Liver (tissue), 3 donors: ENCODE measurements around the gene PAPPA.

Source experiments
- CTCF ChIP-seq: fragments of 150-350 bp; IDR thresholded peaks from 2 replicates; pipeline ENCODE4 v1.5.1; 2017; ENCODE audit warnings: improper control_type of control experiment, low read depth, low read length; ENCODE audit not compliant: missing input control
- EGR1 ChIP-seq, 2 donors: IDR thresholded peaks; 2 replicates each; pipeline ENCODE4 v1.6.1; 2016 to 2018; ENCODE audit warnings: antibody characterized with exemption in 2 of 2, low read depth in 2 of 2
- FOXA1 ChIP-seq: IDR thresholded peaks from 2 replicates; pipeline ENCODE4 v1.6.1; 2016; ENCODE audit warnings: antibody characterized with exemption
- GABPA ChIP-seq, 2 donors: IDR thresholded peaks in 1 of 2; conservative IDR thresholded peaks in 1 of 2; 2 replicates each; pipeline ENCODE4 v1.6.1; 2016; ENCODE audit warnings: antibody characterized with exemption in 2 of 2, mild to moderate bottlenecking in 1 of 2, moderate library complexity in 1 of 2
- MAX ChIP-seq: IDR thresholded peaks from 2 replicates; pipeline ENCODE4 v1.6.1; 2016; ENCODE audit warnings: antibody characterized with exemption
- REST ChIP-seq: IDR thresholded peaks from 2 replicates; pipeline ENCODE4 v1.6.1; 2016; ENCODE audit warnings: antibody characterized with exemption, mild to moderate bottlenecking
- SP1 ChIP-seq: IDR thresholded peaks from 2 replicates; pipeline ENCODE4 v1.6.1; 2018; ENCODE audit warnings: antibody characterized with exemption, mild to moderate bottlenecking
- TAF1 ChIP-seq: conservative IDR thresholded peaks from 2 replicates; pipeline ENCODE4 v1.6.1; 2016; ENCODE audit warnings: antibody characterized with exemption, mild to moderate bottlenecking
- YY1 ChIP-seq: IDR thresholded peaks from 2 replicates; pipeline ENCODE4 v1.6.1; 2016; ENCODE audit warnings: antibody characterized with exemption, mild to moderate bottlenecking
- donor health status: healthy.
- donor health status: healthy.

GRCh38 chr9:116352958-116353357 is 199.4 kb downstream of the PAPPA start:
- TF ChIP-seq CTCF, result no peak
- TF ChIP-seq REST, result no peak
- TF ChIP-seq GABPA (IDR thresholded peaks at IDR 0.05 in 1 of 2, conservative IDR thresholded peaks at IDR 0.05 in 1 of 2), result no peak
- no peak for TF ChIP-seq MAX
- no peak for TF ChIP-seq TAF1
- TF ChIP-seq SP1, result no peak
- TF ChIP-seq FOXA1, result no peak
- TF ChIP-seq EGR1 (IDR thresholded peaks at IDR 0.05; ENCODE audit: low read depth in 2 of 2), result no peak
- TF ChIP-seq YY1, result no peak
